ENCODE data around the gene MMEL1.

Gene MMEL1

DNA sequence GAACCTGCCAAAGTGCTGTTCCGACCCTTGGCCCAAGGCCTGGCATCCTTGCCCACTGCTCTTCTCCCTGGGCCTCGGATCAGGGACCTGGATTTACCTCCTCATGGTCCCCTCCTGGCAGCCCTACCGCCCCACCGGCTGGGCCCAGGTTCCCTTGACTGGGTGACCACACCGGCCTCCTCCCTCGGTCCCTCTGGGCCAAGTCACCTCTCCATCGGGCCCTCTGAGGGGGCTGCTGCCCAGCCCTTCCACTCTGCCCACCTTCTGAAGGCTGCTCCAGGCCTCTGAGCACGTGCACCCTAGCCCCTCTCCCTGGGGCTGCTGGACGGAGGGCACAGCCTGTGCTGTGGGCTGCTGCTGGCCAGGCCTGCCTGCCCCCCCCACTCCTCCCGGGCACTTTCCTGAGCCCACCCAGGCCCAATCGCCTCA lies 9.3 kb upstream of the MMEL1 start:
- DNase-seq, result no peak

DNA sequence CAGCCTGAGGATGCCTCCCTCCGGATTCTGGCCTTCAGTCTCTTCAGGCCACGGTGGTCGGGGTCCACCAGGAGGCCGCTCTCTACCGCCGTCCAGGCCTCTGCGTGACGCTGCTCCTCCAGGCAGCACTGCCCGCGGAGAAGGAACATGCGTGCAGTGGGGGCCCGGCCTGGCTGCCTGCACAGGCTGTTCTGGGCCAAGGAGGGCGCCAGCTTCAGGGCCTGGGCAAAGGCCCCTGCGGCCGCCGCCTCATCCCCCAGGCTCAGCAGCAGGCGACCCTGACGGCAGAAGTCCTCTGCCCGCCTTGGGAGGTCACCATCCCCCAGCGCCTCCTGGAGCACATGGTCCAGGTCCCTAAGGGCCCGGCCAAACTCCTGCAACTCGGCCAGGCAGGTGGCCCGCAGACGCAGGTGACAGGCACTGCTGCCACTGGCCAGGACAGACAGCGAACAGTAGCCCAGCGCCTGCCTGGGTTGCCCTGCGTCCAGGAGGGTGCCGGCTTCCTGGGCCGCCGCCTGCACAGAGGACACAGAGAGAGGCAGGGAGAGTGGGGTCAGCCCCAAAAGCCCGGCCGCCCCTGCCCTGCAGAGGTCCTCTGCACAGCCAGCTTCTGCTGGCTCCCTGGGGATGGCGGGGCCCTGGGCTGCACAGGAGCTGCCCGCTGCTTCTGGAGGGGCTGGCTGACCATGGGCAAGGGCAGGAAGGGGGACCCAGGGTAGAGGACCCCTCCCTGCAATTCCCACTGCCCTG lies 8.7 kb upstream of the MMEL1 start:
- no peak for DNase-seq

DNA sequence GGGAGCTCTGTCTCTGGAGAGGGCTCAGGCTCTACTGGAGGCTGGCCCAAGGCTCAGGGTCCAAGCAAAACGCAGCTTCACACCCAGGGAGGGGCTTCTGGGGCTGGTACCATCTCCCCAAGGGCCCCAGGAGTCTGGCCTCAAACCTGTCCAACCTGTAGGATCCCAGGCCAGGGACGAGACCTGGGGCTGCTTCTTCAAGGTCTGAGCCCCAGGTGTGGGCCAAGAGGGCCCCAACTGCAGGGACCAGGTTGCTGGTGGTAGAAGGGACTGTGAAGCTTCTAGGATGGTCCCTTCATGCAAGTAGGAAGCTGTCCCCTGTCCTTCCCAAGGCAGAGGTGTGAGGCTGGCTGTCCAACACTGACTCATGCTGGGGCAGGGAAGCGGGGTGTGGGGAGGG lies 7.8 kb upstream of the MMEL1 start:
- DNase-seq, result no peak

DNA sequence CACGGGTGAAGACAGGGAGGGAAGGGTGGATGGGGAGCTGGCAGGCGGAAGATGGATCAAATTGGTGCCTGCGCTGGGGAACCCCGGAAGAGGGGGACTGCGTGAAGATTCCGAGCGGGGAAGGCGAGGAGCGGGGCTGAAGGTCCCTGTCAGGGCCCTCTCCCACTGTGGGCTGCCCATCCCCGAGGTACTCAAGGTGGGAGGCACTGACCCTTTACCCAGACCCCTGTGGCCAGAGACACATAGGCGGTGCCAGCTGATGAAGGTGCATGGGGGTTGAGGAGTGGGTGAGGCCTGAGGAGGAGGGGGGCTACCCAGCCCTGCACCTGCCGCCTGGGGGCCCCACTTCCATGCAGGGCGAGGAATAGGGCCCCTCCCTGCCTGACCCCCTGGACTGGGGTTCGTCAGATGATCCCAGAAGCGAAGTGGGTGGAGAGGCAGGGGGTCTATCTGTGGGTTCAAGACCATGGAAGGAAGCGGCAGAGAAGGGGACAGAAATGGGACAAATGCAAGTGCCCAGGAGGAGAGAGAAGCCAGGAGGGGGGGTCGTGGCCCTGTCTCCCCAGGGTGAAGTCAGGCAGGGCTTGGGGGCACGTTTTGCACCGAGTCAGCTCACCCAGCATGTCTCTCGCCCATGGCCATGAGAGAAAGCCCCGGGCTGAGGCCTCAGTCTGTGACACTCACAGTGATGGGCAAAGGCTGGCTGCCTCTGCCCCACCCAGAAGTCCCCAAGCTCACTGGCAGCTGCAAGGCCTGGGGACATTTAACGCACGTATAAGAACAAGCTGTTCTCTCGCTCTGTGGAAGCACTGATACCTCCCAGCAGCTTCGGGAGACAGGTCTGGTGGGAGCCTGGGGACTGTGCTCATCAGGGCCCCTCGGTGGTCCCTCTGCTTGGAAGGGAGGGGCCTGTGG lies 7.0 kb upstream of the MMEL1 start:
- no peak for DNase-seq

DNA sequence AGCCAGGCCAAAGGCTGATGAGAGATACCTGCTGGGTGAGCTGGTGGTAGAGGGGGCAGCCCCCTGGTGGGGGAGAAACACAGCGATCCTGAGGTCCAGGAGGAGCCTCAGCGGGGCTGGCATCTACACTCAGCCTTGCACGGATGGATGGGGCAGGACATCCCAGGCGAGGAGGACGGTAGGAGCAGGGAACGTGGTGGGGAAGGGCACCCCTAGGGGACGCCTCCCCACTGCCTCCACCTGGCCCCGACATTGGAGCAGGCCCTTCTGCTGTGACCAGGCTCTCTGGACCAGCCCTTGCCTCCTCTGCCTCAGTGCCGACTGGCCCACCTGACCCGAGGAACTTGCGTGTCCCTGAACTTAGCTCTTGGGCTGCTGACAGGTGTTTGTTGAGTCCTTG lies 6.4 kb upstream of the MMEL1 start:
- DNase-seq, result no peak

DNA sequence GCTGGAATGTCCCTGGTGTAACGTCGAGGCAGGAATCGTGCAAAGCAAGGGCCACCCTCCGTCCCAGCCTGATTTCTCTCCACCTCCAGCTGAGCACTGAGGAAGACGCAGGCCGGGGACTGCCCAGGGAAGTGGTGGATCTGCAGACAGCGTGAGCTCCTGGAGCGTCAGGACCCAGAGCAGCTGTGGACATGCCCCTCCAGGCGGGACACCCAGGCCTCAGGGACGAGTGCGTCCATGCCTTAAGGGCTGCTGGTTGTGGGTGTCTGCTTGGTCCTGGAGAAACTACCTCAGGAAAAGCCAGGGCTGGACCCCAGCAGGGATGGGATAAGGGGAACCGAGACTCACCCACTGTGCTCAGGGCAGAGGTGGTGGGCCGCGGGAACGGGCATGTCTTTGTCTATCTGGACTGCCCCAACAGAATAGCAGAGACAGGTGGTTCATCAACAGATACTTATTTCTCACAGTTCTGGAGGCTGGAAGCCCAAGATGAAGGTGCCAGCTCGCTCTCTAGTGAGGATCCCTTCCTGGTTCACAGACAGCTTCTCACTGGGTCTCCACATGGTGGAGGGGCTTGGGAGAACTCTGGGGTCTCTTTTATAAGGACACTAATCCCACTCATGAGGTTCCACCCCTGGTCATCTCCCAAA lies 5.8 kb upstream of the MMEL1 start:
- DNase-seq, result no peak

DNA sequence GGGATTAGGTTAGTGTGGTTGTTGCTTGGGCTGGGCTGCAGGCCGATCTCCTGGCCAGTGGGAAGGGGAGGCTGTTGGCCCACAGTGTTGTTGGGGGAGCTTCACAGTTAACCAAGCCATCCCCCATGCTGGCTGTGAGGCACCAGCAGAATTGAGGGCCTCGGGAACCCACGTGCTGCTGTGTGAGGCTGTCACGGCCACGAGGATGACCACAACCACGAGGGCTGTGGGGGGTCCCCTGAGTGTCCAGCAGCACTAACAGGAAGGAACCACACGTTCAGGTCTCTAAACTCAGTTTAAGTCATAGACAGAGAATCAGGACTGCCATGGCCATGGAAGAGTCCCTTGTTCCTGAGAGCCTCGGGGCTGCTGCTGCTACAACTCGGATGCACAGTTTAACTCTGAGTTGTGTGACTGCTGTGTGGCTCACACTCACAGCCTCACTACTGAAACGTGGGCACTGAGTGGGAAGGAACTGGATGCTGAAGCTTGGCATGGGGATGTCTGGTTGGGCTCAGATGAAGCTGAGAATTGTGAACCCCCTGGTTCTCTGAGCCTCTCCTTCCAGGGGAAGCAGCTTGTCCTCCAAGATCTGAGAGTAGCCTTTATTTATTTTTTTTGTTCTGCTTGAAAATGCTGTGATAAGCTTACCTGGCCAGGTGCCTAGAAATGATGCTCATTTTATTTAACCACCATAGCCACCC lies 4.8 kb upstream of the MMEL1 start:
- no peak for DNase-seq

DNA sequence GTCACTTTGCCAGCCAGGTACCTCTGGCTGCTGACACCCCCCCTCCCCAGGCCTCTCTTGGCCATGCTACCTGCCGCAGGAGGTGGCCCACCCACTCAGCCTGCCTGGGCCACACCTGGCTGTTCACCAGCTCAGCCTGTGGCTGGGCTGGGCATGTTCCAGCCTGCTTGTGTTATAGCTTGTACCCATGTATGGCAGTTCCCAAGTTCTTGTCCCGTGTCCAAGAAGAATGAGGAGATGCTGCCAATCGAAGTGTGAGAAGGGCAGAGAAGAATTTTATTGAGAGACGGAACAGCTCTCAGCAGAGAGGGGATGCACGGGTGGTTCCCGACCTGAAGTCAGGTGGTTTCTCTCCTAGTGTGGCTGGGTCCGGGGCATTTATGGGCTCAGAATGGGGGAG lies 3.9 kb upstream of the MMEL1 start:
- DNase-seq, result no peak

DNA sequence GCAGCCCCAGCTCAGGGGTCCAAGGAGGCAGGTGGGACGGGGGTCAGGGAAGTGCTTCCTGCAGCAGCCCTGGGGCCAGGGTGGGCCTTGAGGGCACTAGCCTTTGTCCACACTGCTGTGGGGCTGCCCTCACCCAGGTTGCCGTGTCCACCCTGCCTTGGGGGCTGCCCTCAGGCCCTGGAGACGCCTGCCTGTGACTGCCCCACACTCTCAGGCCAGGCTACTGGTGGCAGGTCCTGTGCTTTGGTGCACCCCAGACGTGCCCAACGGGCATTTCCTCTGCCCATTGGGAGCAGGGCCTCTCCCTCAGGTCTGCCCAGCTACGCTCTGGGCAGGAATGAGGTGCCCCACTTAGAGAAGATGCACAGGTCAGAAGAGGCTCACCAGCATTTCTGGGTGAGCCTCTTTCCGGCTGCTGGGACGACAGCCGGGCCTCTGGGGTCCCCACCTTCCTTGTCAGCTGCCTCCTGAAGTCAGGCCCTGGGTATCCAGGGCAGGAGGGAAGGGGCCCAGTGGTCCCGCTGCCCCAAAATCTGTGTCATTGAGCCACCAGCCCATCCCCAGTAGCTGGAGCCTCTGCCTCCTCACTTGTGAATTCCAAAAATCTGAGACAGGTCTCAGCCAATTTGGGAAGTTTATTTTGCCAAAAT lies 2.7 kb upstream of the MMEL1 start:
- DNase-seq, result no peak

DNA sequence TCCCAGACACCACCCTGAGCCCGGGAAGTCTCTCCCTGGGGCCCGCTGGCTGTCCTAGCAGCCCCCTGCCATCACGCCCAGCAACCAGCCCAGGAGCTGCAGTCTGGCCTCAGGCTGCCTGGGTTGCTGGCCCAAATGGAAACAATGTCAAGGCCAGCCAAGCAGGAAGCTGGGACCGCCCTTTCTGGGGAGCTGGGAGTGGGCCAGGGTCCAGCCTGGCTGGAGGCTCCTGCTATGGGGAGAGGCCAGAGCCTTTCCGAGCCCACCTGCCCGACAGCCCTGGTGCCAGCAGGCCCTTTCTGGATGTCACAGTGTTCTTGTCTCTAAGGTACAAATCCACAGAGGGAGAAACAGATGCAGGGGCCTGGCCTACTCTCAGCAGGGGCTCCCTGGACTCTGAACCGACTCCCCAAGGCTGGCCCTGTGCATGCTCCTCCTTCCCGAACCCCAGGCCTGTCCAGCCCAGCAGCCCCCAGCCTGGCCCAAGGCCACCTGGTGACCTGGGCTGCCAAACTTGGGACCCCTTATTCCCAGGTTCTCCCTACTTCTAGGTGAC lies 1.2 kb upstream of the MMEL1 start:
- no peak for DNase-seq

DNA sequence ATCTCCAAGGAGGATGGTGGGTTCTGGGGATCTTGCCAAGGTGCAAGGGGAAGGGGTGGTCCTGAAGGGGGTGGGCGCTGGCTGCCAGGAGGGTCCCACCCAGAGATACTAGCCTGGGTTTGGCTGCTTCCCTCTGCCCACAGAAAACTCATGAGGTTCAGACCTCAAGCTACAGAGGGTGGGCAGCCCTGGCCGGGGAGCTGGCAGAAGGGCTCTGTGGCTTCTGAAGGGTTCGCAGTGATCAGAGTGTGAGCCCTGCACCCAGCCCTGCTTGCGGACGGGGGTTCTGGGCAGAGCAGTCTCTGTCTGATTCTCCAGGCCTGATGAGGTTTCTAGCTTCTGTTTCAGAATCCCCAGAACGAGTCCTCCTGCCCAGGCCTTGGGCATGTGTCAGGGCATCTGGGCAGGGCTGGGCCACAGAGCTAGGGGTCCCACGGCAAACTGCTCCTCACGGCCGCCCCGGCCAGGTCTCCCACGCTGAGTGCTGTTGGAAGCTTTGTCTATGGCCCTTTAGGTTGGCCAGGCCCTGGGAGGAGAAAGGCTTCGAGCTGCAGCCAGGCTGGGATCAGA lies 635 bp upstream of the MMEL1 start:
- DNase-seq, result no peak

DNA sequence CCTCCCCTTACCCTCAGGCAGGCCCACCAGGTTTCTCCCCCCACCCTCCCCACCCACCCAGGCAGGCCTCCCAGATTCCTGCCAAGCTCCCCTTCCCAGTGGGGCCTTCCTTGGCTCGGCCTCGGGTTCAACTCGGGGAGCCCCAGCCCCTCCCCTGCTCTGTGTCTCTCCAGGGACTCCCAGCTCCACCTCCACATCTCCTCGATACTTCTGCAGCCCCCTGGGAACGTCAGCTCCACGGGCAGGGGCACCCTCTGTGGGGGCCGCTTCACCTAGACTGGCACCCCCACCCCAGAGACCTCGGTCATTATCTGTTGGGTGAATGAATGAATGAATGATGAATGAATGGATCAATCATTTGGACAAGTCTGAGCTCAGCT lies 775 bp downstream of the MMEL1 start:
- DNase-seq, result no peak

DNA sequence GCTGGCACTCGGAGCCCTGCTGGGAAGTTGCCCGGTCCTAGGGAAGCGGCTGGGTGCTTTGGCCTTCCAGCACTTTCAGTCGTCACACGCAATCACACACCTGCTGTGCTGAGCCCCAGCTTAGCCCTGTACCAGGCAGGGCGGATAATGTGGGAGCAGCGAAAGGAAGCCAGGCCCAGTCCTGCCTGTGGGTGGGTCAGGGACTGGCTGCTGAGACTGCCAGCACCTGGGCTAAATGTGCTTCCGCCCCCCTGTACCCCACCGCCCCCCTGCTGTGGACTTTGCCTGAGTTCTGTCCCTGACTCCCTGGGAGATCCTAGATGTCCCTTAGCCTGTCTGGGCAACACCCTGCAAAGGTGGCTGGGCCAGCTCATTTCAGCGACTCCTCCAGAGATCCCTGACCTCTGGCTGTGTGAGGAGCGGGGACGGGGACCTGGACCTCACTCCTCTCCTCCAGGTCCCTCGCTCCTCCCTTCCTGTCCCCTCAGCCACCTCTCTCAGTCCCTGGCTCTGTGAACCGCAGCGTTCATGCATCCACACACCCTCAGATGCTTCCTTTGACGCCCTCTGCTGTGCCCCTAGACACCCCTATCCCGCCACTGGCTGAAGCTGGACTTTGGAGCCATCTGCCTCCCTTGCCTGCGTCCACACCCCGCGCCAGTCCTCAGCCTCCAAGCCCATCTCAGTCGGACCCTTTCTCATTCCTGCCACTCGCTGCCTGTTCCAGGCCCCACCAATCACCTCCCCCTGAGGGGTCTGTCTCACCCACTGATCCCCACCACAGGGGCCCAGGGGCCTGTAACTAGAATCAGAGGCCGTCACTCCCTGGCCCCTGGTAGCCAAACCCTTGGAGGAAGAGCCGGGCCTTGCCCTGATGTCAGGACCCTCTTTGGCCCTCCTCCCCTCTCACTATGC lies 1.4 kb downstream of the MMEL1 start:
- DNase-seq, result no peak

DNA sequence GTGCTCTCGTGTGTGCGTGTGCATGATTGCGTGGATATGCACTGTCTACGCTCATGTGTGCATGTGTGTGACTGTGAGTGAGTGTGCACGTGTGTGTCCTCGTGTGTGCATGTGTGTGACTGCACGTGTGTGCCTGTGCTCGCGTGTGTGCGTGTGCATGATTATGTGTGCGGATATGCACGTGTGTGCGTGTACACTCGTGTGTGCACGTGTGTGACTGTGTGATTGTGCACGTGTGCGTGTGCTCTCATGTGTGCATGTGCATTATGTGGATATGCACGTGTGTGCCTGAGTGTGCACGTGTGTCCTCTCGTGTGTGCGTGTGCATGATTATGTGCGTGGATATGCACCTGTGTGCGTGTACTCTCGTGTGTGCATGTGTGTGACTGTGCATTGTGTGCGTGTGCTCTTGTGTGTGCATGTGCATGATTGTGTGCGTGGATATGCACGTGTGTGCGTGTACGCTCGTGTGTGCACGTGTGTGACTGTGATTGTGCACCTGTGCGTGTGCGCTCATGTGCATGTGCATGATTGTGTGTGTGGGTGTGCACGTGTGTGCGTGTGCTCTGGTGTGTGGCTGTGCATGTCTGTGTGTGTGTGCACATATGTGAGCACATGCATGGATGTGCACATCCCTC lies 2.2 kb downstream of the MMEL1 start:
- DNase-seq, result no peak

DNA sequence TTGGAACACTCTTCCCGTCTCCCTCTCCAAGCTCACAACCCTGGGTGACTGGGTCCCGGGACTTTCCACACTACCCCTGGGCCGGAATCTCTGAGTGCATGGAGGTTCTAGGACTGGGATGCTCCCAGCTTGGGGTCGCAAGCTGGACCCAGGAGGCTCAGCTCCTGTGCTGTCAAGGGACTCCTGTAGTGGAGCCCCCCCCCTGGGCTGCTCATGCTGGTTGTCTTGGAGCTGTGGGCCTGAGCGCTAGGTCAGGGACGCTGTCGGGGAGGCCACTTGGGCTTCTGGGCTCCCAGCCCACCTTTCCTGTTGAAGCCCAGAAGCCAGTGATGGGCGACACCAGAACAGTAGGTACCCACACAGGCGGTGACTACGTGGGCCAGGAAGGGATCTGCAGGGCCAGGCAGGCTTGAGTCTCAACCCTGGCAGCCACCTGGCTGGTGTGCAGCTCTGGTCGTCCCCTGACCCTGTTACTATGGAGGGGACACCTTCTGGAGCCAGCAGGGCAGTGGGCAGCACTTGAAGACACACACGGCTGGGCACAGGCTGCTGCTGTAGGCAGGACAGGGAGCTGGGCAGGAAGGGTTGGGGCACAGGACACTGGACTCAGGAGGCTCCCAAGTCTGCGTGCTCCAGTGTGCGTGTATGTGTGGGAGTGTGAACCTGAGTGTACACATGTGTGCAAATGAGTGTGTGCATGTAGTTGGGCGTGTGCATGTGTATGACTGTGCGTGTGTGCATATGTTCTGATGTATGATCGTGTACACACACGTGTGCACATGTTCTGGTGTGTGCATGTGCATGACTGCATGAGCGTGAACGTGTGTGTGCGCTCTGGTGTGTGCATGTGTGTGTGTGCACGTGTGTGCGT lies 3.0 kb downstream of the MMEL1 start:
- DNase-seq, result no peak

DNA sequence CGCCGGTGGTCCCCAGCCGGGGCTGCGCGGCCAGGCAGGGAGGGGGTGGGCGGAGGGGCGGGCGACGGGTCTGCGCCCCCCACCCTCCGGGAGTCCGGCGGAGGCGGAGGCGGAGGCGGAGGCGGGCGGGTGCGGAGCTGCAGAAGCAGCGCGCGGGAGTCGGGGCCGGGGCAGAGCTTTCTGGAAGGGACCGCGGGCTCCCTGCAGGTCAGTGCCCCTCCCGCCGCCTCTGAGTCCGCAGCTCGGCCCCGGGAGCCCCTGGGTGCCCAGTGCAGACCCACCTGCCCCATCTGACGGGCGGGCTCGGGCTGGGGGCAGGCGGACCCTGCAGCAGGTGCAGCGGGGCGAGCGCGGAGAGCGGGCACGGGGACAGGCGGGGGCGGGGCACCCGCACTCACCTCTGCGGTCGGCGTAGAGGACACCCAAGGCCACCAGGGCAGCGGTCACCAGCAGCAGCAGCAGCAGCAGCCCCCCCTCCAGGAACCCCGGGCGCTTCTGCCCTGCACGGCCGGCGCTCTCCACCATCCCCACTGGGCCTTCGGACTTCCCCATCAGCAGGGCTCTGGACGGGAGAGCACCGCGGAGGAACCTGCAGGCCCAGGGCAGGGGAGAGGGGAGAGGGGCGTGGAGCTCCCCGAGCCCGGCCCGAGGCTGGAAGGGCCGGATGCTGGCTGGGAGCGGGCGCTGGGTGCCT lies 3.7 kb downstream of the MMEL1 start:
- no peak for DNase-seq

DNA sequence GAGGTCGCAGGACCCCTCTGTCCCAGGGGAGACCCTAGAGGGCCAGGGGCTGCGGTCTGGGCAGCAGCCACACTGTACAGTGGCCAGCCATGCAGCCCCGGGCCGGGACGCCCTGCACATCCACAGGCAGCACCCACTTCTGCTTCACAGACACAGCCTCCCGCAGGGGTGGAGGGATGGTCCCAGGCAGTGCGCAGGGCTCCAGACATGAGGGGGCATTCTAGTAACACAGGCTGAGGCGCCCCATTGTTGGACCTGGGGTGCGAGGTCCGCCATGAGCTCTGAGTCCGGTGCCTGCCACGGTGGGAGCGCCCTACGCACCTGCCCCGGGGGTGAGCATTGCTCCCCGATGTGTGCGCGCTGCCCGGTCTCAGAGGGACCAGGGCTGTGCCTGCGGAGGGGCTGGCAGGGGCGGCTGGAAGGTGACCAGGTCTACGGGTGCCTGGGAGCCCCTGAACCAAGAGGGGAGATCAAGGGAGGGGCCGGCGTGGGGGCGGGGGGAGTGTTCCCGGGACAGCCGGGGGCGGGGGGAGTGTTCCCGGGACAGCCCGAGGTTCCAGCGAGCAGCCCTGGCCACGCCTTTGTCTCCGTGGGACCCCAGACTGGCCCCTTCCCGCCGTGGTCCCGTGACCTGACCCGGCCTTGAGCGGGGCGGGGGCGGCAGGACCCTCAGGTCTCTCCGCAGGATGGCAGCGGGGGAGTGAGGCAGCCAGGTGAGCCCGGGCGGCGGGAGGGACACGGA lies 4.5 kb downstream of the MMEL1 start:
- no peak for DNase-seq

DNA sequence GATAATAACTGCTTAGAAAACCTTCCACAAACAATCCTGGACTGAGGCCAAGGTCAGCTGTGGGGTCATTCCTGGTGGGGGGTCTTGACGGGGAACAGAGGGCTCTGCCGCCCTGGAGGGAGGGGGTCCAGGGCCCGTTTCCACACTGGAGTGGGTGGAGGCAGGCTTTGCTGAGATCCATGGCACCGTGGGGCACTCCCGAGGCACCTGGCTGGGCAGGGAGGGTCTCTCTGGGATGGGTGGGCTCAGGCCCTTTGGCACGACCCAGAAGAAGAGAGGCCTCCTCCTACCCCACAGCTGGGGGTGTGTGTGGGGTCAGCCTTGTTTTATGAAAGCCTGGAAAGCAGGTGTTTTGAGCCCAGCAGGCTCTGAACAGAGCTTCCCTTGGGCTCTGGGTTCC lies 5.1 kb downstream of the MMEL1 start:
- DNase-seq, result no peak

Measured in CD4-positive, alpha-beta T cell treated with Interferon gamma for 1 hour (primary cell).